ENCODE measurements around the gene PF4V1.

The PF4V1 gene

DNA sequence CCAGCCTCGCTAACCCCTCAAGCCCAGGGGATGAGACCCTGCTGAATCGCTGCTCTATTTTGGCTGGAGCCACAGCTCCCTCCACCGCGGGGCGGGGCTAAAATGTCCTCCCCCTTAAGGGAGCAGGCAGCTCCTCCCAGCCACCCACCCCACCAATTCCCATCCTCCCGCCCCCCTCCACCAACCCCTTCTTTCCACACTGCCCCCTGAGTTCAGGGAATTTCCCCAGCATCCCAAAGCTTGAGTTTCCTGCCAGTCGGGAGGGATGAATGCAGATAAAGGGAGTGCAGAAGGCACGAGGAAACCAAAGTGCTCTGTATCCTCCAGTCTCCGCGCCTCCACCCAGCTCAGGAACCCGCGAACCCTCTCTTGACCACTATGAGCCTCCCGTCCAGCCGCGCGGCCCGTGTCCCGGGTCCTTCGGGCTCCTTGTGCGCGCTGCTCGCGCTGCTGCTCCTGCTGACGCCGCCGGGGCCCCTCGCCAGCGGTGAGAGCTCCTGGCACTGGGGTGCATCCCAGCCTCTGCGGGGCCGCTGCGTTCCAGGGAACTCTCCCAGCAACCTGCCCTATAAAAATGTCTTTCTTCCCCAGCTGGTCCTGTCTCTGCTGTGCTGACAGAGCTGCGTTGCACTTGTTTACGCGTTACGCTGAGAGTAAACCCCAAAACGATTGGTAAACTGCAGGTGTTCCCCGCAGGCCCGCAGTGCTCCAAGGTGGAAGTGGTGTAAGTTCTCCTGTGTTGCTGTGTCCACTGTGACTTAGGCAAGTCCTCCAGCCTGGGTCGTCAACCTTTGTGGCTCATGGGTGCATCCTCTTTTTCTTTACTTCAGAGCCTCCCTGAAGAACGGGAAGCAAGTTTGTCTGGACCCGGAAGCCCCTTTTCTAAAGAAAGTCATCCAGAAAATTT lies 16.5 kb upstream of the PF4V1 start, which contains the start of gene CXCL6:
CXCL6 (plus strand) TSS at position 306 of the 907 bp plus-strand sequence; CDS start at position 379, 73 bp downstream.
- H3K4me3 Mint-ChIP-seq, result no peak within 1 kb of the TSS
- ATAC-seq (replicated peaks), result no peak
- DNase-seq, result no peak

DNA sequence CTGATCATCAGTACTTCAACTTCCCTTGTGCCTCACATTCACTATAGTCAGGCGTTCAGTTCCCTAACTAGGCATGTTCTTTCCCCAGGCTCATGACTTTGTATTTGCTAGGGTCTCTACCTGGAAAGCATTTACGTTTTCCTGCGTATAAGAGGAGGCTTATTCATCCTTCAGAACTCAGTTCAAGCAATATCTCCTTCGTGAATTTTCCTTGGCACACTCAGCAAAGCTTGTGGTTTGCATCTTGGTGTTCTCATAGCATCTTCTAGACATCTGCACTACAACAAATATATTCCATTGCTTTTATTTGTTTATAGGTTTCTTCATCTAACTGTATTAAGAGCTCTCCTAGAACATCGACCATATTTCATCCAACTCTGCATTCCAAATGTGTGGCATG lies 14.0 kb upstream of the PF4V1 start:
- no peak for DNase-seq
- no peaks in the 10 kb centered on the region for H3K36me3 Mint-ChIP-seq (ENCODE audit: insufficient read depth)
- no peaks in the 10 kb centered on the region for H3K4me1 Mint-ChIP-seq (ENCODE audit: low read depth in 2 of 2)
- H3K27me3 Mint-ChIP-seq, result peaks cover 4 to 8% of the 10 kb centered on the region in 2 donors
- H3K4me3 Mint-ChIP-seq, result no peak overlapping the region
- no peak for ATAC-seq (replicated peaks)
- H3K27ac Mint-ChIP-seq, result no peak overlapping the region
- H3K9me3 Mint-ChIP-seq, result peaks cover 0 to 2% of the 10 kb centered on the region in 2 donors

More for the DNA sequence above, 16.5 kb upstream of the PF4V1 start, which contains the start of gene CXCL6:
- peaks cover 0 to 2% of the 10 kb centered on the region in 2 donors for H3K9me3 Mint-ChIP-seq
- no peaks in the 10 kb centered on the region for H3K4me1 Mint-ChIP-seq (ENCODE audit: low read depth in 2 of 2)
- no peak within 1 kb of the TSS for H3K27ac Mint-ChIP-seq
- no peaks in the 10 kb centered on the region for H3K36me3 Mint-ChIP-seq (ENCODE audit: insufficient read depth)
- peaks cover 4 to 8% of the 10 kb centered on the region in 2 donors for H3K27me3 Mint-ChIP-seq

DNA sequence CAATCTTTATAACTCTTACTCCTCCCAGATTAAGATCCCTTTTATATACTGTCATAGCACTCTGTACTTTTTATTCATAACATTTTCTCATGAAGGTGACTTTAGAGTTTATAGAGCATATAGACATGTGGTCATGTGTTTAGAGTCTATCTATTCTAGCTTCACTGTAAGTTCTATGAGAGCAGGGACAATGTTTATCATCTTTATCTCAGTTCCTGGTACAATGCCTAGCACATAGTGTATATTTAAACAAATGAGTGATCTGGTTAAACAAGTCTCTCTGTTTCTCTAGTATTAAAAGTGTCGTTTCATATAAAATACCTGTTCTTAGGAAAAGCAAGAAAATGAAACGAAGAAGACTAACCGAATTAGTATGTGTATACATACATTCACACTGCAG lies 13.4 kb upstream of the PF4V1 start:
- Mint-ChIP-seq H3K4me1 (ENCODE audit: low read depth in 2 of 2) (no peaks in the 10 kb centered on the region), H3K9me3 (peaks cover 0 to 3% of the 10 kb centered on the region in 2 donors), H3K27me3 (peaks cover 4 to 8% of the 10 kb centered on the region in 2 donors), H3K27ac (no peak overlapping the region), H3K36me3 (ENCODE audit: insufficient read depth) (no peaks in the 10 kb centered on the region), H3K4me3 (no peak overlapping the region)
- ATAC-seq (replicated peaks) (no peak), DNase-seq (no peak)

DNA sequence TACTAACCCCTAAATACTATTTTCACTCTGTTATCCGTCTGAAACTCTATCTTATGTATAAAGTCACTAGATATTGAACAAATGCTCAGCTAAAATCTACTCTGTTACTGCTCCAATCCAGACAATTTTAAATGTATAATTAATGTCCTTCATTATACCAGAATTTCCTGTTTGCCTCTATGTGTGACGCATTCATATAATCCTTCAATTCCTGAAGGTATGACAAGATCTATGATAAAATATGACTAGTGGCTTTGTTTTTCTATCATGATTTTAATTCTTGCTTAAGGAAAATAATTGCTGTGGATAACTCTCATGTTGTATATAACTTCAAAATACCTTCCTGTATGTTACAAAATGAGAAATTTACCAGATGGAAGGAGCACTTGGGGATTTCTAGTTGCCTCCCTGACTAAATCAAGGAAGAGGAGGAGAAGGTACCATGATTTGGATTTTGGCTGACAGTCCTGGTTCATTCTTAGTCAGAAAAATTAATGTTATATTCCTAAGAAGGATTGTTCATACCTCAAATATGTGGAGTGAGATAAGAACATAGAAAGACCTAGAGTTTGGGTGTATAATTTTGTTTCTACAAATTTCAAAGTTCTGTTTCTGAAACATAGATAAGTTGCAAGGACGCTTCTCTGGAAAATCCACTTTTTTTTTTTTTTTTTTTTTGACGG lies 11.7 kb upstream of the PF4V1 start:
- H3K36me3 Mint-ChIP-seq (ENCODE audit: insufficient read depth), result no peaks in the 10 kb centered on the region
- no peak overlapping the region for H3K4me3 Mint-ChIP-seq
- no peak overlapping the region for H3K27ac Mint-ChIP-seq
- no peaks in the 10 kb centered on the region for H3K4me1 Mint-ChIP-seq (ENCODE audit: low read depth in 2 of 2)
- ATAC-seq (replicated peaks) (no peak), DNase-seq (no peak)
- H3K27me3 Mint-ChIP-seq, result peaks cover 4 to 8% of the 10 kb centered on the region in 2 donors
- H3K9me3 Mint-ChIP-seq, result peaks cover 0 to 5% of the 10 kb centered on the region in 2 donors

DNA sequence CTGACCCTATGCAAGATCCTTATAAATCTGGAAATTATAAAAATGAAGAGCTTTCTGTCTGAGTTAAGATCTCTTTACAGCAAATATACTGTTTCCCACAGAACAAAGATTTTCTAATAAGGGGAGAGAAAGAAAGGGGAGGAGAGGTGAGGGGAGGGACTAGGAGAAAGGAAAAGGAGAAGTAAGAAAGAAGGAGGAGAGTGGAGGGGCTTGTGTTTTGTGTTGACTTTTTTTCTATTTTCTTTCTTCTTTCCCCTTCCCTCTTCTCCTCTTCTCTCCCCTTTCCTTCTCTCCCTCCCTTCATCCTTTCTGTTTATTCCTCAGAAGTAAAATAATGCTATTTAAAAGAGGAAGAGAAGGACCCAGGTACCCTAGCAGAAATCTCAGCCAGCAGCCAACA lies 10.4 kb upstream of the PF4V1 start:
- no peak for ATAC-seq (replicated peaks)
- peaks cover 0 to 7% of the 10 kb centered on the region in 2 donors for H3K9me3 Mint-ChIP-seq
- H3K4me3 Mint-ChIP-seq, result no peak overlapping the region
- no peaks in the 10 kb centered on the region for H3K27me3 Mint-ChIP-seq
- no peaks in the 10 kb centered on the region for H3K4me1 Mint-ChIP-seq (ENCODE audit: low read depth in 2 of 2)
- no peaks in the 10 kb centered on the region for H3K36me3 Mint-ChIP-seq (ENCODE audit: insufficient read depth)
- no peak for DNase-seq
- H3K27ac Mint-ChIP-seq, result no peak overlapping the region

DNA sequence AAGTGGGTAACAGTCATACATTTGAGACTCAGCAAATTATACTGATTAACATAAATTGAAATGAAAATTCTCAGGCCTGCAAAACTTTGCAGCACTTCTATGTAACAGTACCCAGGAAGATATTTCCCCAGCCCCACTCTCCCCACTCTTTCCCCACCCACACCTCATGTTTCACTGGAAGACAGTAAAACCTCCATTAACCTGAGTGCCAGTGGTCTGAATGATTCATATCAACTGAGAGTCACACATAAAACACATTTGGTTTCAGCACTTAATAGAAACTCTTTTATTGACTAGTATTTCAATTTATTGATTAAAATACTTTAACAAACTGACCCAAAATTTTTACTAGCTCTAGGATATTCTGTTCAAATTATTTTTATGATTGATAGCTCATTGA lies 9.7 kb upstream of the PF4V1 start:
- Mint-ChIP-seq H3K27me3 (no peaks in the 10 kb centered on the region), H3K27ac (no peak overlapping the region), H3K36me3 (ENCODE audit: insufficient read depth) (no peaks in the 10 kb centered on the region), H3K9me3 (peaks cover 0 to 7% of the 10 kb centered on the region in 2 donors), H3K4me1 (ENCODE audit: low read depth in 2 of 2) (no peaks in the 10 kb centered on the region), H3K4me3 (no peak overlapping the region)
- ATAC-seq (replicated peaks) (no peak), DNase-seq (no peak)

DNA sequence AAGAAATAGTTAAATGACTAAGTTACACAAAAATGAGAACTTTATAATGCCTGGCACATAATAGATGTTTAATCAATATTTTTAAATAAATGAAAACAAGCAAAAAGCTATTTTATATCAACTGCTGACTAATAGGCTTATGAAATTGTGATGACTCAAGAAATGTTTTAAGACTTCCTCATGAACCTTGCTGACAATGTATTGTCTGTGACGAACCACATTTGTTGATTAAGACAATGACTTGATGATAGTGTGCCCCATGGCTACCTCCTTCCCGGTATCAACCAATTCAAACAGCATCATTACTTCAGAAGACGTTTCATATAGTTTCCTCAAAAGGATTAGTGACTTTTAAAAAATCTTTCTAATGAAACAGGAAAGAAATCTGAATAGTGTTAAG lies 8.8 kb upstream of the PF4V1 start:
- H3K27me3 Mint-ChIP-seq, result no peaks in the 10 kb centered on the region
- no peak overlapping the region for H3K4me3 Mint-ChIP-seq
- no peak for DNase-seq
- no peak overlapping the region for H3K27ac Mint-ChIP-seq
- no peak for ATAC-seq (replicated peaks)
- peaks cover 0 to 7% of the 10 kb centered on the region in 2 donors for H3K9me3 Mint-ChIP-seq
- no peaks in the 10 kb centered on the region for H3K4me1 Mint-ChIP-seq (ENCODE audit: low read depth in 2 of 2)
- H3K36me3 Mint-ChIP-seq (ENCODE audit: insufficient read depth), result no peaks in the 10 kb centered on the region

DNA sequence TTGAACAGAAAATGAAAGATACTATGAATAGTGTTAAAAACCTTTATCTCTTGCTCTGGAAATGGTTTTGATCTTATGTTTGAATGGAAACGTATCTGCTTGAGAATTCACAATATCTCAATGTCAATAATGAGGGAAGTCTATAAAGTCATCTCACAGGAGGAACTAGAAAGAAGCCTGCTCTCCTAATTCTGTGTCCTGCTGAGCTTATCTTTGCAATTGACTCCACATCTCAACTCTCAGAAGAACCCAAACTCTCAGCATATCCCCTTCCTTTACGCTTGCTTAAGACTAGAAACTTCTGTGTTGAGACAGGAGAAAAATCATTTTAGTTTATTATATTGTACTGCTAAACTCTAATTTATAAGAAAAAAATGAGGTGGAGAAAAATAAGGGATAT lies 8.3 kb upstream of the PF4V1 start:
- H3K9me3 Mint-ChIP-seq, result peaks cover 0 to 7% of the 10 kb centered on the region in 2 donors
- H3K4me3 Mint-ChIP-seq, result no peak overlapping the region
- H3K27ac Mint-ChIP-seq, result no peak overlapping the region
- no peaks in the 10 kb centered on the region for H3K4me1 Mint-ChIP-seq (ENCODE audit: low read depth in 2 of 2)
- H3K27me3 Mint-ChIP-seq, result no peaks in the 10 kb centered on the region
- DNase-seq (no peak), ATAC-seq (replicated peaks) (no peak)
- H3K36me3 Mint-ChIP-seq (ENCODE audit: insufficient read depth), result no peaks in the 10 kb centered on the region

DNA sequence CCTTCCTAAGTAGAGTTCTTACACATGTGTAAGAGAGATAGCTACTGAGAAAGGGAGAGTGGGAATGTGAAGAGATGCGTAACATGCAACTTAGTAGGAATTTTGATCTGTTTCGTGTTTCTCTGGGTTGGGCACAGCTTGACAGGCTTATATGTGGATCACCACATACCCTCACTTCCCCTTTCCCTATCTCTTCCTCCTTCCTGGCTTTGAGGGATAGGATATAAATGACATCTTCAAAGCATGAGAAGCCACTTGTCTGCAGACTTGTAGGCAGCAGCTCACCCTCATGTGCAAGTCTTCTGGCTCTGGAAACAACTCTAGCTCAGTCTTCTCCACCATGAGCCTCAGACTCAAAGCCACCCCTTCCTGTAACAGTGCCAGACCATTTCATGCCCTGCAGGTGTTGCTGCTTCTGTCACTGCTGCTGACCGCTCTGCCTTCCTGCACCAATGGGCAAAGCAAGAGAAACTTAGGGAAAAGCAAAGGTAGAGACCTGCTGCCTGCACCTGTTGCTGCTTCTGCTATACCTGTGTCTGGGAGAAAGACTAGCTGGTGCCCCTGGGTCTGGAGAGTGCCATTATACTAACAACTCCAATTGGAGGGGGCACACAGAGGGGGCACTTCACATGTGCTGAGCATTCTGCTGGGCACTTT lies 5.4 kb upstream of the PF4V1 start:
- DNase-seq, result no peak
- ATAC-seq (replicated peaks), result no peak
- no peak overlapping the region for H3K27ac Mint-ChIP-seq
- H3K4me3 Mint-ChIP-seq, result no peak overlapping the region
- peaks cover 0 to 6% of the 10 kb centered on the region in 2 donors for H3K9me3 Mint-ChIP-seq
- no peaks in the 10 kb centered on the region for H3K27me3 Mint-ChIP-seq
- no peaks in the 10 kb centered on the region for H3K4me1 Mint-ChIP-seq (ENCODE audit: low read depth in 2 of 2)
- H3K36me3 Mint-ChIP-seq (ENCODE audit: insufficient read depth), result peaks cover 3% of the 10 kb centered on the region

DNA sequence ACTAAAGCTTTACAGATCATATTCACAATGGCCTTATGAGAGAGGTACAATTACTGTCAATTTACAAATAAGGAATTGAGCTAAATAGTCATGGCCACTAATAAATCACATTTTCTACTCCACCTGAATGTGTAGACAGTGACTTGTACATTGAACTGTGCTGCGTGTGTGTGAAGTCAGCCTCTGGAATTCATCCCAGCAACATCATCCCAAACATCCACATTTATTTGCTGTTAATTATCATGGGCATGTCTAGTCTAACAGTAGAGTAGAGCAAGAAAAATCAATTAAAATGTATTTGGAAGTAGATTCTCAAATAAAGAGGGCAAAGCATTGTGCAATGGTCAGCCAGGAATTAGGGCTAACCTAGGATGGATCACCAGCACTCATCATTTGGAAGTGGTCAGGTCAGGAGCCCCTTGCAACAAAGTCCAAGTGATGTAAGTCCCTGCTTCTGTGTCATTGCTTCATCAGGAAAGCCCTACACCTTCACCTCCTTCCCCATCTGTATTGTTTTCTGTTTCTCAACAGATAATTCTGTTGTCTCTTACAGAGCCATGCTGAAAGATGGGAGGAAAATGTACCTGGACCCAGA lies 4.8 kb upstream of the PF4V1 start:
- Mint-ChIP-seq H3K9me3 (peaks cover 0 to 5% of the 10 kb centered on the region in 2 donors), H3K27me3 (no peaks in the 10 kb centered on the region), H3K4me3 (no peak overlapping the region), H3K4me1 (ENCODE audit: low read depth in 2 of 2) (no peaks in the 10 kb centered on the region), H3K27ac (no peak overlapping the region), H3K36me3 (ENCODE audit: insufficient read depth) (peaks cover 3% of the 10 kb centered on the region)
- no peak for DNase-seq
- ATAC-seq (replicated peaks), result no peak

DNA sequence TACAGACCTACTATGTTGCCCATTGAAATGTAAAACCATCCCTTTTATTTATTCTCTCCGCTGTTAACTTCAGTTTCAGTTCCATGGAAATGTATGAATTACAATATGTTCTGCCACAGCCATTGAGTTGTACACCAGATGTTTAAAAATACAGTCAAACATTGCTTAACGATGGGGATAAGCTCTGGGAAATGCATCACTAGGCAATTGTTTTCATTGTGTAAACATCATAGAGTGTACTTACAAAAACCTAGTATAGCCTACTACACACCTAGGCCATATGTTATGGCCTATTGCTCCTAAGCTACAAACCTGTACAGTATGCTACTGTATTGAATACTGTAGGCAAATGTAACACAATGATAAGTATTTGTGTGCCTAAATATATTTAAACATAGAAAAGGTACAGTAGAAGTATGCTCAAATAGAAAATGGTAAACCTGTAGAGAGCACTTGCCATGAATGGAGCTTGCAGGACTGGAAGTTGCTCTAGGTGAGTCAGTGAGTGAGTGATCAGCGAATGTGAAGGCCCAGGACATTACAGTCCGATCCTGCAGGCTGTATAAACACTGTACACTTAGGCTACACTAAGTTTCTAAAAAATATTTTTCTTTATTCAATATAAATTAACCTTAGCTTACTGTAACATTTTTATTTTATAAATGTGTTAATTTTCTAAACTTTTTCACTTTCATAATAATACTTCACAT lies 2.7 kb upstream of the PF4V1 start:
- Mint-ChIP-seq H3K27me3 (peaks cover 0 to 6% of the 10 kb centered on the region in 2 donors), H3K36me3 (ENCODE audit: insufficient read depth) (peaks cover 3% of the 10 kb centered on the region), H3K27ac (no peak overlapping the region), H3K9me3 (peaks cover 0 to 2% of the 10 kb centered on the region in 2 donors), H3K4me3 (no peak overlapping the region), H3K4me1 (ENCODE audit: low read depth in 2 of 2) (no peaks in the 10 kb centered on the region)
- DNase-seq (no peak), ATAC-seq (replicated peaks) (no peak)

DNA sequence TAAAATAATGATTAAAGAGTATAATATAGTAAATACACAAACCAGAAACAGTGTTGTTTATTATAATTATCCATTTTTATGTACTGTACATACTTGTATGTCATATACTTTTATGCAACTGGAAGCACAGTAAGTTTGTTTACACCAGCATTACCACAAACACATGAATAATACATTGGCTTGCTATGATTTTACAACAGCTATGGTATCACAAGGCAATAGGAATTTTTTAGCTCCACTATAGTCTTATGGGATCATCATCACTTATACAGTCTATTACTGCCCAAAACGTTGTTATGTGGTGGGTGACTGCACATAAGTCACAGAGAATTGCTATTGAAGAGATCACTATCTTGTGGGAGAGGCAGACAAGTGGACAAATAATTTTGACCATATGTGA lies 1.8 kb upstream of the PF4V1 start:
- no peak overlapping the region for H3K4me3 Mint-ChIP-seq
- peaks cover 3% of the 10 kb centered on the region for H3K36me3 Mint-ChIP-seq (ENCODE audit: insufficient read depth)
- peaks cover 0 to 6% of the 10 kb centered on the region in 2 donors for H3K27me3 Mint-ChIP-seq
- DNase-seq, result no peak
- no peak overlapping the region for H3K27ac Mint-ChIP-seq
- ATAC-seq (replicated peaks), result no peak
- peaks cover 0 to 2% of the 10 kb centered on the region in 2 donors for H3K9me3 Mint-ChIP-seq
- H3K4me1 Mint-ChIP-seq (ENCODE audit: low read depth in 2 of 2), result no peaks in the 10 kb centered on the region

DNA sequence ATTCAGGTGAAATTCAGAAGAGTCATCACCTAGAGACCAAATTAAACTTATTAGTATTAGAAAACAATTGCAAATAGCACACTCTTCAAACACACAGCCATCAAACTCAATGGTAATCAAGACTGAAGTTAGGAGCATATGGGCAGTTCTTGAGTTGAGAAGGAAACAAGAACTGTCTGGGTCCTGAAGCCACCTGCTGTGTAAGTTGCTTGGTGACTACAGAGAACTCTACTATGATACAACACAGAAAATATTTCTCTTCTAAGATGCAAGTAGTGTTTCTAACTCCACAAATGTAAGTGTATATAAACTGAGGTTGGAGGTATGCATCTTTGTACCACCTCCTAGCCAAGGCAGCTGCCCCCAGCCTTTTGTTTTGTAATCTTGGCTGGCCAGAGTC lies 325 bp upstream of the PF4V1 start:
- DNase-seq, result no peak
- Mint-ChIP-seq H3K9me3 (no peaks in the 10 kb centered on the region), H3K4me1 (ENCODE audit: low read depth in 2 of 2) (no peaks in the 10 kb centered on the region), H3K36me3 (ENCODE audit: insufficient read depth) (peaks cover 3% of the 10 kb centered on the region), H3K4me3 (no peak overlapping the region), H3K27ac (no peak overlapping the region), H3K27me3 (peaks cover 0 to 6% of the 10 kb centered on the region in 2 donors)
- ATAC-seq (replicated peaks), result no peak
